Endothelial cell of umbilical vein (primary cell): Measurements from ENCODE around the gene IGHMBP2. TPM values are rescaled to one million over a fixed set of nuclear protein-coding genes. Genes with fewer than 3 reads are reported as not detected.

ENCODE experiments used
- BruUV-seq: library from RNA; stranded (reverse); fragments of 400-500 nt; replicated peaks from 2 replicates; lab custom pipeline; 2021; lab: Mats Ljungman, UMichigan
- CTCF ChIA-PET: fragments of 300-600, 350-600 bp; sonication (Branson Sonifier 250); formaldehyde crosslinking; loops from one replicate; lab custom pipeline; 2021; ENCODE audit warnings: antibody characterized with exemption, inconsistent platforms; lab: Charles Lee
- POLR2A ChIA-PET: fragments of 300-600, 350-600 bp; sonication (Branson Sonifier 250); formaldehyde crosslinking; loops from one replicate; lab custom pipeline; 2021; ENCODE audit warnings: antibody characterized with exemption, inconsistent platforms; lab: Charles Lee
- DNase-seq: peaks from one replicate; pipeline ENCODE4 v3.0.0-alpha.2; 2011; ENCODE audit warnings: low read depth, low spot score
- FAIRE-seq: peaks from 2 replicates; lab custom pipeline; 2011; peaks lifted over from hg19 to GRCh38; lab: Jason Lieb, UNC
- H2AFZ ChIP-seq: 2 replicates; pipeline ENCODE4 v1.6.0; 2012; ENCODE audit warnings: low read depth, low read length, control low read depth, inconsistent platforms
- H3K27ac ChIP-seq: 2 replicates; pipeline ENCODE4 v1.5.1; 2011; ENCODE audit warnings: low read depth, mild to moderate bottlenecking, control low read depth, low read length, moderate library complexity; ENCODE audit not compliant: insufficient read depth
- H3K27me3 ChIP-seq, 2 experiments: 2 replicates each; pipeline versions ENCODE4 v1.6.0 to v1.6.1; 2011; ENCODE audit warnings: low read length in 2 of 2, mixed read lengths in 1 of 2; ENCODE audit not compliant: control insufficient read depth in 2 of 2, insufficient read depth in 2 of 2
- H3K36me3 ChIP-seq, 2 experiments: 2 replicates in 1 of 2; 3 replicates in 1 of 2; pipeline ENCODE4 v1.5.1; 2011; ENCODE audit warnings: low read length in 2 of 2, mild to moderate bottlenecking in 1 of 2, moderate library complexity in 1 of 2; ENCODE audit not compliant: control insufficient read depth in 2 of 2, insufficient read depth in 2 of 2; ENCODE audit errors: extremely low read depth in 1 of 2
- H3K4me1 ChIP-seq: 3 replicates; pipeline ENCODE4 v1.5.1; 2011; ENCODE audit warnings: mild to moderate bottlenecking, low read length; ENCODE audit not compliant: control insufficient read depth, insufficient read depth; ENCODE audit errors: extremely low read depth
- H3K4me2 ChIP-seq: 2 replicates; pipeline ENCODE4 v1.6.1; 2011; ENCODE audit warnings: low read length, control low read depth, mixed read lengths; ENCODE audit not compliant: insufficient read depth
- H3K4me3 ChIP-seq, 3 experiments: fragments of 200-600 bp in 1 of 3; sonication (generic), shearing (Covaris generic) in 1 of 3; replicated peaks in 1 of 3; 2 replicates each; pipeline ENCODE4 v1.5.1; 2011 to 2016; ENCODE audit warnings: control low read depth in 3 of 3, low read length in 3 of 3, mild to moderate bottlenecking in 2 of 3, inconsistent platforms in 1 of 3, low read depth in 1 of 3, moderate library complexity in 1 of 3; ENCODE audit not compliant: insufficient read depth in 1 of 3
- H3K79me2 ChIP-seq: 2 replicates; pipeline ENCODE4 v1.6.0; 2012; ENCODE audit warnings: low read length, inconsistent platforms; ENCODE audit not compliant: control insufficient read depth, insufficient read depth
- H3K9ac ChIP-seq: replicated peaks from 2 replicates; pipeline ENCODE3; 2011; ENCODE audit warnings: low read length, control low read depth; ENCODE audit not compliant: insufficient read depth; ENCODE audit errors: extremely low read depth
- H3K9me1 ChIP-seq: replicated peaks from 3 replicates; pipeline ENCODE4 v1.6.0; 2011; ENCODE audit warnings: mild to moderate bottlenecking, low read length; ENCODE audit not compliant: control insufficient read depth, insufficient read depth; ENCODE audit errors: extremely low read depth
- H3K9me3 ChIP-seq: replicated peaks from 2 replicates; pipeline ENCODE4 v1.5.1; 2012; ENCODE audit warnings: low read length, inconsistent platforms; ENCODE audit not compliant: control insufficient read depth, insufficient read depth
- H4K20me1 ChIP-seq: replicated peaks from 2 replicates; pipeline ENCODE3; 2011; ENCODE audit warnings: mild to moderate bottlenecking, low read length; ENCODE audit not compliant: control insufficient read depth, insufficient read depth; ENCODE audit errors: extremely low read depth
- CTCF ChIP-seq, 2 donors: IDR thresholded peaks; 1 replicate in 1 of 2; 2 replicates in 1 of 2; pipeline ENCODE4 v1.5.1; 2011; ENCODE audit warnings: low read length in 2 of 2, mild to moderate bottlenecking in 2 of 2, moderate library complexity in 2 of 2, control low read depth in 1 of 2, inconsistent platforms in 1 of 2, low read depth in 1 of 2; ENCODE audit not compliant: insufficient read depth in 1 of 2; ENCODE audit errors: extremely low read depth in 1 of 2
- EZH2 ChIP-seq: IDR thresholded peaks from 2 replicates; pipeline ENCODE4 v1.6.1; 2012; ENCODE audit warnings: borderline replicate concordance, low read depth, mild to moderate bottlenecking, moderate library complexity, low read length, inconsistent platforms; ENCODE audit not compliant: severe bottlenecking
- FOS ChIP-seq: IDR thresholded peaks from 2 replicates; pipeline ENCODE4 v1.6.1; 2011; ENCODE audit warnings: mild to moderate bottlenecking, low read length, moderate library complexity, borderline replicate concordance; ENCODE audit not compliant: insufficient read depth
- GATA2 ChIP-seq: IDR thresholded peaks from 2 replicates; pipeline ENCODE4 v1.7.0; 2011; ENCODE audit warnings: low read depth, mild to moderate bottlenecking, moderate library complexity, mixed read lengths, low read length; ENCODE audit not compliant: insufficient read length, insufficient read depth
- JUN ChIP-seq: IDR thresholded peaks from 2 replicates; pipeline ENCODE4 v1.6.1; 2011; ENCODE audit warnings: borderline replicate concordance, low read depth; ENCODE audit not compliant: insufficient read length, insufficient read depth
- MAX ChIP-seq: IDR thresholded peaks from 2 replicates; pipeline ENCODE4 v1.6.1; 2011; ENCODE audit not compliant: insufficient read depth, insufficient read length
- MYC ChIP-seq: IDR thresholded peaks from one replicate; pipeline ENCODE4 v1.6.1; 2011; ENCODE audit warnings: mild to moderate bottlenecking, low read depth, low read length
- POLR2A ChIP-seq: IDR thresholded peaks from 2 replicates; pipeline ENCODE4 v1.6.1; 2012; ENCODE audit warnings: low read depth, mild to moderate bottlenecking, control low read depth, low read length
- POLR2AphosphoS5 ChIP-seq: IDR thresholded peaks from 2 replicates; pipeline ENCODE4 v1.6.1; 2012; ENCODE audit warnings: low read depth, mild to moderate bottlenecking, control low read depth, low read length, moderate library complexity; ENCODE audit not compliant: insufficient read depth
- dilution Hi-C: fragments of 300-500 bp; cut with MboI; formaldehyde crosslinking; loops from one replicate; pipeline ENCODE4 v1.15.0; 2019; ENCODE audit warnings: low sequenced_read_pairs; ENCODE audit not compliant: extremely low pct_ligation_motif_present
- intact Hi-C: fragments of 100-400 bp; cut with micrococcal nuclease; formaldehyde crosslinking; loops from one replicate; pipeline ENCODE4 v1.10.0; 2022
- polyA plus RNA-seq, 4 experiments: library from polyadenylated mRNA; depleted of rRNA in 3 of 4; stranded (reverse) in 3 of 4; unstranded in 1 of 4; fragments of >200 nt; gene quantifications; 2 replicates each; pipeline versions ENCODE4 v1.2.1 to v1.2.3, GENCODE V29; 2011 to 2012; ENCODE audit warnings: missing spikeins in 1 of 4
- total RNA-seq: library from RNA; stranded (reverse); gene quantifications from 2 replicates; pipeline ENCODE4 v1.2.3, GENCODE V29; 2021

Gene IGHMBP2
- total and polyA plus RNA-seq, 2 donors (not counting 3 experiments of a cell fraction or from before 2014, with no cell fraction given), result 10.9 to 25.1 TPM

DNA sequence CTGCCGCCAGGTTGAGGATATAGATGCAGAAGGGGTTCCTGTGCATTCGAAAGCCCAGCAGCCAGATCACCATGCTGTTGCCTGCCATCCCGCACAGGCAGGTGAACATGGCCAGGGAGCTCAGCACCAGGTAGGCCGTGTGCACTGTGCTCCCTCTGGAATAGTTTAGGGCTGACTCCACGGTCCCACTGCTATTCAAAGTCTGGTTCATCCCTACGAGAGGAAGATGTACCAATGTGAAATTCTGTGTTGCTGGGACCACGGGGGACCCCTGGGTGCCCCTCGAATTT is 77.0 kb downstream of the IGHMBP2 start, which contains the start of gene MRGPRD:
TSS of gene MRGPRD (minus strand) at position 211 of the 290 bp plus-strand sequence. CDS start at position 211, 0 bp downstream.
- FAIRE-seq, result no peak
- H3K4me2 ChIP-seq, result no peak within 1 kb of the TSS
- TF ChIP-seq JUN, result no peak
- TF ChIP-seq POLR2AphosphoS5, result no peak
- no peak for TF ChIP-seq GATA2
- TF ChIP-seq CTCF (IDR thresholded peaks at IDR 0.05; ENCODE audit: extremely low read depth in 1 of 2, insufficient read depth in 1 of 2, low read depth in 1 of 2, low read length in 2 of 2), result no peak
- TF ChIP-seq POLR2A, result no peak
- no peak for TF ChIP-seq EZH2
- no peak for TF ChIP-seq MYC
- TF ChIP-seq MAX, result no peak
- no peak for TF ChIP-seq FOS
- H3K9me3 ChIP-seq, result no peaks in the 10 kb centered on the region
- H3K36me3 ChIP-seq, result no peaks in the 10 kb centered on the region
- BruUV-seq, result no TSS peak
- peaks cover 0 to 5% of the 10 kb centered on the region in 2 experiments for H3K27me3 ChIP-seq
- H3K9ac ChIP-seq, result no peak within 1 kb of the TSS
- no peak within 1 kb of the TSS for H2AFZ ChIP-seq
- H4K20me1 ChIP-seq, result no peaks in the 10 kb centered on the region
- no peak for DNase-seq
- no peaks in the 10 kb centered on the region for H3K9me1 ChIP-seq
- intact Hi-C loops (no loop called here), dilution Hi-C loops (no loop called here)
- H3K79me2 ChIP-seq, result no peaks in the 10 kb centered on the region
- no peaks in the 10 kb centered on the region for H3K4me1 ChIP-seq
- H3K27ac ChIP-seq, result no peak within 1 kb of the TSS
- ChIA-PET CTCF (no interaction called here), POLR2A (no interaction called here)
- H3K4me3 ChIP-seq, result no peak within 1 kb of the TSS
